ENCODE data around the gene RAB3IL1.

The RAB3IL1 gene

DNA sequence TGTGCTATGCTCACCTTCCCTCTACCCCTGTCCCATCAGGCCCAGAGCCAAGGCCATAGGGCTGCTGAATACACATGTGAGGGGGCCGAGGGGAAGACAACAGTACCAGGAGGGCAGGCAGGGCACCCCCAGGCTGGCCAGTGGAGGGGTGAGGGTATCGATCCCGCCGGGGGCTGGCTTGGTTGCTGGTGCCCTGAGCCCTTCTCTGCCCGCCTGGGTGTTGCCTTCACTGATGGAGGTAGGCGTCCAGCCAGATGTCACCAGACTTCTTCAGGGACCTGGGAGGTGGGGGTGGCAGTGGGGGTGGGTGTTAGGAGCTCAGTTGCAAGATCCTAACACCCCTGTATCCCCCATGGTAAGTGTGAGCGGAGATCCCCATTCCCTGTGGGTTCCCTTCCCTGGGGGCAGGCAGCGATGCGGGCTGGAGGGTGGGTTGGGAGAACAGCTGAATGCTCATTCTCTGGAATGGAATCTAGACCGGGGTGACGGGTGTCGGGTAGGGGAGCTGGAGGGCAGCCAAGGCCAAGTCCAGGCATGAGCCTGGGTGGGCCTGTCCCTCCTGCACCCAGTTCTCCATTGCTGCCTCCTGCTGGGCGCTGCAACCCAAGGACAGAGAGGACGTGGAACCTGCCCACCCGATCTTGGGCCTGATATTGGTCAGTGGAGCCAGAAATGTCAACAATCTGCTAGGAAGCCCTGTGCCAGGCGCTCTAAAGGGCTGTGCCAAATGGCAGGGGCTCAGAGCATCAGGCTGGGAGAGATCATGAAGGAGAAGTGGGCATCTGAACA is 43.6 kb downstream of the RAB3IL1 start:
- H3K36me3 ChIP-seq (ENCODE audit: control insufficient read depth, insufficient read depth, low read length) = peaks cover 3% of the 10 kb centered on the region
- peaks cover 3% of the 10 kb centered on the region for H3K27me3 ChIP-seq (ENCODE audit: control insufficient read depth, insufficient read depth, low read length)
- H3K9me3 ChIP-seq (ENCODE audit: control insufficient read depth, insufficient read depth, low read length) = no peaks in the 10 kb centered on the region
- peaks cover 8% of the 10 kb centered on the region for H3K4me1 ChIP-seq (ENCODE audit: control insufficient read depth, insufficient read depth, low read length)
- H3K9ac ChIP-seq (ENCODE audit: low read depth, low read length) = no peak overlapping the region
- no peak overlapping the region for H3K4me3 ChIP-seq (ENCODE audit: low read depth, low read length)

DNA sequence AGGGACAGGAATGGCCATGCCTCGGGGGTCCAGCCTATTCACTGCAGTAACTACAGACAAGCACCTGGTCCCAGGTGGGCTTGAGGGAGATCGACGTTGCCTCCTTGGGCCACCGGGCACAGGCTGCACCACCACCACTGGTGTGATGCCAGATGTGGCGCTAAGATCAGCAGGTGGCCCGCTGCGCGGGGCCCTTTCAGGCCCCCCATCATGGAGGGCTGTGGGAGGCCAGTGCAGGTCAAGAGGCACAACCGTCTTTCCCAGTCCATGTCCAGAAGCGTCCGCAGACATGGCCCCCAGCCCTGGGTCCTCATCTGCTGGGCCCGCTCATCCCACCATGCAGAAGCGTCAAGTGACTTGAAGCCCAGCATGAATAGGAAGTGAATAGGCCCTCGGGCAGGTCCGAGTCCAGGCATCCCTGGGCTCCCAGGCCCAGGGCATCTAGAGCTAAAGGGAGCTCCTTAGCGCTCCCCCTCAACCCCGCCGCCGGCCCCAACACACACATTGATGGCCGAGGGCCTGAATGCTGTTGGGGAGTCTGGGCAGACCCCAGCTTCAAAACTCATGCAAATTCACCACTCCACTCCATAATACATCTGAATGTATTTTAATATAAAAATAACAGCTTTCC is 44.3 kb downstream of the RAB3IL1 start:
- no peaks in the 10 kb centered on the region for H3K9me3 ChIP-seq (ENCODE audit: control insufficient read depth, insufficient read depth, low read length)
- peaks cover 8% of the 10 kb centered on the region for H3K4me1 ChIP-seq (ENCODE audit: control insufficient read depth, insufficient read depth, low read length)
- H3K27me3 ChIP-seq (ENCODE audit: control insufficient read depth, insufficient read depth, low read length) = peaks cover 3% of the 10 kb centered on the region
- no peaks in the 10 kb centered on the region for H3K36me3 ChIP-seq (ENCODE audit: control insufficient read depth, insufficient read depth, low read length)
- H3K9ac ChIP-seq (ENCODE audit: low read depth, low read length) = no peak overlapping the region
- H3K4me3 ChIP-seq (ENCODE audit: low read depth, low read length) = no peak overlapping the region

DNA sequence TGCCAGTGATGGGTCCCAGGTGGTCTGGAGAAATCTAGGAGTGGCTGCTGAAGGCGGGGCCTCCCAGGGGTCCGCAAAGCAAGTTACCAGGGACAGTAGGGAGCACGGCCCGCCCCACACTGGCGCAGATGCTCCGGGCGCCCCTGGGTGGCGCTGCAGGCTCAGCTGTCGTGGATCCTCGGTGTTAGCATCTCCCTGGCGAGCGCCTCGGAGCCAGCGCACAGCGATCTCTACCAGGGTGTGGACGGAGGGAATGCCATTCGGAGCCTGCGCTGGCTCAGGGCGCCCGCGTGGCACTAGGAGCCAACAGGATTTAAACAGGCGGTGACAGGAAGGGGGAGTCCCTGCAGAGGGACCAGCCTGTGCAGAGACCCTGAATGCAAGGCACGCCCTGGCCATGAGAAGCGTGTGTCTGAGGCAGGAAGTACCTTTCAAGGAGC is 46.2 kb downstream of the RAB3IL1 start:
- H3K4me1 ChIP-seq (ENCODE audit: control insufficient read depth, insufficient read depth, low read length) = peaks cover 8% of the 10 kb centered on the region
- H3K9ac ChIP-seq (ENCODE audit: low read depth, low read length) = no peak overlapping the region
- peaks cover 2% of the 10 kb centered on the region for H3K36me3 ChIP-seq (ENCODE audit: control insufficient read depth, insufficient read depth, low read length)
- H3K4me3 ChIP-seq (ENCODE audit: low read depth, low read length) = peak overlapping the region; percentile 6
- H3K27me3 ChIP-seq (ENCODE audit: control insufficient read depth, insufficient read depth, low read length) = peaks cover 3% of the 10 kb centered on the region
- H3K9me3 ChIP-seq (ENCODE audit: control insufficient read depth, insufficient read depth, low read length) = no peaks in the 10 kb centered on the region

DNA sequence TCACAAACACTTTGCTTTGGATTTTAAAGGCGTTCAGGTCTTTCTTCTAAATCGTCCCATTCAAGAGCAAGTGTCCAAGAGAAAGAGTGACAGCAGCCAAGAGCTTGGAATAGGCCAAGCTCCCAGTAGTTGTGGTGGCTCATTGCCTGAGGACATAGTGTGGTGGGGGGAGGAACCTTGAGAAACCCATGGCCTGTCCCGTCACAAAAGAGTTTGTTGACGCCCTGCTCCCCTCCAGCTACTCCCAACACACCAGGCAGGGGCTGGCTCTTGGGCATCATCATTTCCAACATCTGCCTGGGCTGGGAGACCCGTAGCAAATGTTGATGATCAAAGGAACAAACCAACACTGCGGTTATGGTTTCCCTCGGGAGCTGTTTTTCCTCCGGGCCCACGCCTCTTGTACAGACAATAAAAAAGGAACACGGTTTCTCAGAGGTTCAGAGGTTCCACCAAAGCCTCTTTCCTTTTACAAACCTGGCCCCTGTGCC is 46.8 kb downstream of the RAB3IL1 start:
- no peak overlapping the region for H3K9ac ChIP-seq (ENCODE audit: low read depth, low read length)
- peaks cover 5% of the 10 kb centered on the region for H3K36me3 ChIP-seq (ENCODE audit: control insufficient read depth, insufficient read depth, low read length)
- H3K9me3 ChIP-seq (ENCODE audit: control insufficient read depth, insufficient read depth, low read length) = no peaks in the 10 kb centered on the region
- H3K27me3 ChIP-seq (ENCODE audit: control insufficient read depth, insufficient read depth, low read length) = peaks cover 3% of the 10 kb centered on the region
- H3K4me1 ChIP-seq (ENCODE audit: control insufficient read depth, insufficient read depth, low read length) = peaks cover 8% of the 10 kb centered on the region
- H3K4me3 ChIP-seq (ENCODE audit: low read depth, low read length) = no peak overlapping the region

DNA sequence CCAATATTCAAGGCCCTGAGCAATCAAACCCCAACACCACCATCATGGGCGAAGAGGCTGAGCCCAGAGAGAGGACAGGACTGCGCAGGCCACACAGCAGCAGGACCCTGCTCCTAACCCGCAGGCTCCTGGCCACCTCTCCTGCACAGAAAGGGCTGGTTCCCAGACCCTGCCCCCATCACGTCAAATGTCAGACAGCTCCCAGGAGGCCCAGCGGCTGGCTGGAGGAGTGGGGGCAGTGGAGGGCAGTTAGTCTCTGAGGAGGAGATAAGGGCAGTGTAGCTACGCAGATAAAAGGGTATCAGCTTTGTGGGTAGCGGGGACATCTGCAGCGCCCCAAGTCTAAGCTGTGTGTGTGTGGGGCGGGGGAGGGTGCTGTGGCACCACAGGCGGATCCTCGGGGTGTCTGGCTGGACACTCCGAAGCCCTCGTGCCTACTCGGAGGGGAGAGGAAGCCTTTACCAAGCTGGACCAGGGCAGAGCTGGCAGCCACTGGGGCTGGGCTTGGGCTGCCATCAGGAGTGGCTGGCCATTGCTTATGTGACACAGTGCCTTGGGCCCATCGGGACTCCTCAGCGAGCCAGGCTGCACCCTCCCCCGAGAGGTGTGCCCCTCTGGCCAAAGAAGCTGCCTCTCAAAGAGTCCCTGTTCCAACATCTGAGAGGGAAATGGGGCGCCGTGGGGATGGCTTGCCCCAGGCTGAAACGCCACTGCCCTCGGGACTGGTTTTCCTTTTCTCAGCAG is 47.5 kb downstream of the RAB3IL1 start:
- H3K4me1 ChIP-seq (ENCODE audit: control insufficient read depth, insufficient read depth, low read length) = peaks cover 7% of the 10 kb centered on the region
- H3K36me3 ChIP-seq (ENCODE audit: control insufficient read depth, insufficient read depth, low read length) = peaks cover 10% of the 10 kb centered on the region
- H3K9me3 ChIP-seq (ENCODE audit: control insufficient read depth, insufficient read depth, low read length) = no peaks in the 10 kb centered on the region
- no peak overlapping the region for H3K9ac ChIP-seq (ENCODE audit: low read depth, low read length)
- no peak overlapping the region for H3K4me3 ChIP-seq (ENCODE audit: low read depth, low read length)
- H3K27me3 ChIP-seq (ENCODE audit: control insufficient read depth, insufficient read depth, low read length) = peaks cover 3% of the 10 kb centered on the region

DNA sequence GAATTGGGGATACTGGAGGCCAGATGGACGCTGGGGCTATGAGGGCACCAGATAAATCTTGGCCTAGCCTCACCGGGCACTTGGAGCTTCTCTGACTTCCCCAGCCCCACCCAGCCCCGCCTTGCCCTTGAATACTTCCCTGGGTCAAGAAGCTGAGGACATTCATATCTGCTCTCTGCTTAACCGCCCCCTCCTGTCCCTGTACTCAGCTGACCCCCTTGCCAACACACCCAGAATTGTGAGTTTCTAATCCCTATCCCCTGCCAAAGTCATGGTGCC is 48.0 kb downstream of the RAB3IL1 start:
- Histone ChIP-seq H3K36me3 (ENCODE audit: control insufficient read depth, insufficient read depth, low read length) (peaks cover 13% of the 10 kb centered on the region), H3K4me1 (ENCODE audit: control insufficient read depth, insufficient read depth, low read length) (peaks cover 6% of the 10 kb centered on the region), H3K27me3 (ENCODE audit: control insufficient read depth, insufficient read depth, low read length) (peaks cover 3% of the 10 kb centered on the region), H3K9ac (ENCODE audit: low read depth, low read length) (no peak overlapping the region), H3K9me3 (ENCODE audit: control insufficient read depth, insufficient read depth, low read length) (no peaks in the 10 kb centered on the region), H3K4me3 (ENCODE audit: low read depth, low read length) (no peak overlapping the region)

DNA sequence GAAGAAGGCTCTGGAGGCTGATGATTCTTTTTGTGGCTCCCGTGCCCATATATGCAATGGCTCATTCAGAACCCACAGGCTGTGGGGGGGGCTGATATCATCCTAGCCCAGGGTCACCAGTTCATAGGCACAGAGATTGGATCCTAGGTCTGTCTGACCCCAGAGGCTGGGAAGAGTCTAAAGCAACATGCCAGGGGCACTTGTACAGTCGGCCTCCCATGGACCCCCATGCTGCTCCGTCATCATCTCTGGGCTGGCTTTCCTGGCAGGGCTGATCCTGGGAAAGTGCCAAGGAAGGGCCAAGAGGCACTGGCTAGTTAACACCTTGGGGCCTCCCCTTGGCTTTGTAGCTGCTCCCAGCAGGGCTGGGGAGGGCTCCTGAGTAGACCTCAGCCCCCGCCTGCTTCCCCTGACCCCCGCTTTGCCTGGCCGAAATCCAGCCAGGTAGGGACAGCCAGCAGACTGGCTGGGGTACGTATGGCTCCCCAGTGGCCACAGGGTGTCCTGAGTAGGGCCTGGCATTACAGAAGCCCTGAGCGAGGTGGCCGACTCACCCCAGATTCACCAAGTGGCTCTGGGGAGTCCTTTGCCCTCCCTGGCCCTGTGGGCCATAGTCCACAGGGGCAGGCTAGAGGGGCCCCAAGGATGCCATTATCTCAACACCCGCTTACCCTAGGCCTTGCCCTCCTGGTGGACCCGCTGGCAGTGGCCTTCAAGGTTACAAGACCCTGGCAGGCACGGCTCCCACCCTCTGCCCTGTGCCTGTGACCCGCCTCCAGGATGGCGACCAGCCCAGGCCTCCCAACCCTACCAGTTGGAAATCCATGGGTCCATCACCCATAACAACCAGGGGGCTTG is 48.6 kb downstream of the RAB3IL1 start:
- Histone ChIP-seq H3K4me1 (ENCODE audit: control insufficient read depth, insufficient read depth, low read length) (peaks cover 6% of the 10 kb centered on the region), H3K4me3 (ENCODE audit: low read depth, low read length) (no peak overlapping the region), H3K36me3 (ENCODE audit: control insufficient read depth, insufficient read depth, low read length) (peaks cover 13% of the 10 kb centered on the region), H3K9ac (ENCODE audit: low read depth, low read length) (no peak overlapping the region), H3K27me3 (ENCODE audit: control insufficient read depth, insufficient read depth, low read length) (peaks cover 3% of the 10 kb centered on the region), H3K9me3 (ENCODE audit: control insufficient read depth, insufficient read depth, low read length) (no peaks in the 10 kb centered on the region)

DNA sequence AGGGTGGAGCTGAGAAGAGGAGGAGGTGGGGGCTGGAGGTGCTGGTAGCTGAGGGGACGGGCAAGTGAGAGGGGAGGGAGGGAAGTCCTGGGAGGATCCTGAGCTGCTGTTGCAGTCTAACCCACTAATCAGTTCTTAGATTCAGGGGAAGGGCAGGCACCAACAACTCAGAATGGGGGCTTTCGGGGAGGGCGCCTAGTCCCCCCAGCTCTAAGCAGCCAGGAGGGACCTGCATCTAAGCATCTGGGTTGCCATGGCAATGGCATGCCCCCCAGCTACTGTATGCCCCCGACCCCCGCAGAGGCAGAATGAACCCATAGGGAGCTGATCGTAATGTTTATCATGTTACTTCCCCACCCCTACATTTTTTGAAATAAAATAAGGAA is 50.4 kb downstream of the RAB3IL1 start:
- no peak overlapping the region for H3K9ac ChIP-seq (ENCODE audit: low read depth, low read length)

DNA sequence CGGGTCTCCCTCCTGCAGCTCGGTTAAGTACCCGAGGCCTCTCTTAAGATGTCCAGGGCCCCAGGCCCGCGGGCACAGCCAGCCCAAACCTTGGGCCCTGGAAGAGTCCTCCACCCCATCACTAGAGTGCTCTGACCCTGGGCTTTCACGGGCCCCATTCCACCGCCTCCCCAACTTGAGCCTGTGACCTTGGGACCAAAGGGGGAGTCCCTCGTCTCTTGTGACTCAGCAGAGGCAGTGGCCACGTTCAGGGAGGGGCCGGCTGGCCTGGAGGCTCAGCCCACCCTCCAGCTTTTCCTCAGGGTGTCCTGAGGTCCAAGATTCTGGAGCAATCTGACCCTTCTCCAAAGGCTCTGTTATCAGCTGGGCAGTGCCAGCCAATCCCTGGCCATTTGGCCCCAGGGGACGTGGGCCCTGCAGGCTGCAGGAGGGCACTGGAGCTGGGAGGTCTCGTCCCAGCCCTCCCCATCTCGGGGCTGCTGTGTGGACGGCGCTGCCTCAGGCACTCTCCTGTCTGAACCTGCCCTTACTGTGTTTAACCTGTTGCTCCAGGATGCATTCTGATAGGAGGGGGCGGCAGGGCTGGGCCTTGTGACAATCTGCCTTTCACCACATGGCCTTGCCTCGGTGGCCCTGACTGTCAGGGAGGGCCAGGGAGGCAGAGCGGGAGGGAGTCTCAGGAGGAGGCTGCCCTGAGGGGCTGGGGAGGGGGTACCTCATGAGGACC is 51.0 kb downstream of the RAB3IL1 start:
- H3K4me1 ChIP-seq (ENCODE audit: control insufficient read depth, insufficient read depth, low read length) = peaks cover 4% of the 10 kb centered on the region
- no peak overlapping the region for H3K9ac ChIP-seq (ENCODE audit: low read depth, low read length)
- H3K27me3 ChIP-seq (ENCODE audit: control insufficient read depth, insufficient read depth, low read length) = peaks cover under 1% of the 10 kb centered on the region
- H3K4me3 ChIP-seq (ENCODE audit: low read depth, low read length) = no peak overlapping the region
- H3K9me3 ChIP-seq (ENCODE audit: control insufficient read depth, insufficient read depth, low read length) = no peaks in the 10 kb centered on the region
- H3K36me3 ChIP-seq (ENCODE audit: control insufficient read depth, insufficient read depth, low read length) = peaks cover 16% of the 10 kb centered on the region

More for the DNA sequence above, 50.4 kb downstream of the RAB3IL1 start:
- Histone ChIP-seq H3K9me3 (ENCODE audit: control insufficient read depth, insufficient read depth, low read length) (no peaks in the 10 kb centered on the region), H3K4me1 (ENCODE audit: control insufficient read depth, insufficient read depth, low read length) (peaks cover 6% of the 10 kb centered on the region), H3K27me3 (ENCODE audit: control insufficient read depth, insufficient read depth, low read length) (peaks cover 3% of the 10 kb centered on the region), H3K4me3 (ENCODE audit: low read depth, low read length) (no peak overlapping the region), H3K36me3 (ENCODE audit: control insufficient read depth, insufficient read depth, low read length) (peaks cover 16% of the 10 kb centered on the region)

DNA sequence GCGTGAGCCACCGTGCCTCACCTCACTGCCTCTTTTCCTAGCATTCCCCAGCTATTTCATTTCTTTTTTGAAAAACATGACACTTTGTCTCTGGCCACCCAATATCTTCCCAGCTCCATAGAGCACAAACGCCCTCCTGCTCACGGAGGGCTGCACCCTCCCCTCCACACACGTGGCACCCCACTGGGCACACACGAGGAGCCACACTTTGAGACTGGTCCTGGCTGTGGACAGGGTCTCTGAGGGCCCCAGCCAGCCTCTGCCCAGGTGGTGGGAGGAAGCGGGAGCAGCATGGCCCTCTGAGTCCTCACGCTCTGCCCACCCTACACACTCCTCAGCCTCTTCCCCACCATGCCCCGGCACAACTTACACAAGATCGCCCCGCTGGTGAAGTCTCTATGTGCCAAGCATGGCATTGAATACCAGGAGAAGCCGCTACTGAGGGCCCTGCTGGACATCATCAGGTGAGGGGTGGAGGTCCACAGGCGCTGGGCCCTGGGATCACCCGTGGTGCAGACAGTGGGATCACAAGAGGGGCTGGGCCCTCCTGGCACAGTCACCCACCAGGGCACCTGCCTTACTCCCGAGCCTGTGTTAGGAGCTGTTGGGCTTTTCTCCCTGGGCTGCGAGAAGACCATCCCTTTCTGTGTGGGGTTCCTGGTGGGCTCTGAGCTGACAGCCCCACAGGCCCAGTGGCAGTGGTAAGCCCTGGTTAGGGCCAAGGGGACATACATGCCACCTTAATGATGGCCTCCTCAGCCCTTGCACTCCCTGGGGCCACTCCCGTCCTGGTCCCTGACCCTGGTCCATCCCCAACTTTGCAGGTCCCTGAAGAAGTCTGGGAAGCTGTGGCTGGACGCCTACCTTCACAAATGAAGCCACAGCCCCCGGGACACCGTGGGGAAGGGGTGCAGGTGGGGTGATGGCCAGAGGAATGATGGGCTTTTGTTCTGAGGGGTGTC is 52.3 kb downstream of the RAB3IL1 start:
- Histone ChIP-seq H3K4me1 (ENCODE audit: control insufficient read depth, insufficient read depth, low read length) (no peaks in the 10 kb centered on the region), H3K9ac (ENCODE audit: low read depth, low read length) (no peak overlapping the region), H3K9me3 (ENCODE audit: control insufficient read depth, insufficient read depth, low read length) (no peaks in the 10 kb centered on the region), H3K27me3 (ENCODE audit: control insufficient read depth, insufficient read depth, low read length) (no peaks in the 10 kb centered on the region), H3K4me3 (ENCODE audit: low read depth, low read length) (no peak overlapping the region), H3K36me3 (ENCODE audit: control insufficient read depth, insufficient read depth, low read length) (peaks cover 16% of the 10 kb centered on the region)

Data from iPS-15b (cell line).